ENCODE measurements around the gene ZSCAN21.

GRCh38 chr7:100053215-100053614 lies 3.6 kb downstream of the ZSCAN21 start:
- TF ChIP-seq POLR2AphosphoS5 (IDR thresholded peaks at IDR 0.05; ENCODE audit: low read depth, low read length): no peak
- TF ChIP-seq SIN3A (IDR thresholded peaks at IDR 0.05; ENCODE audit: borderline replicate concordance, insufficient read depth, low read length): no peak

All from PFSK-1 (cell line).